Transverse colon (tissue), 4 donors: ENCODE measurements around the gene BBS12.

Experiments
- EP300 ChIP-seq: sonication (generic); formaldehyde crosslinking; IDR thresholded peaks from one replicate; pipeline ENCODE4 v1.6.1; 2017; ENCODE audit warnings: antibody characterized with exemption, low read depth
- POLR2A ChIP-seq: fragments of 450-650 bp; IDR thresholded peaks from one replicate; pipeline ENCODE4 v1.6.1; 2016; ENCODE audit warnings: antibody characterized with exemption, mild to moderate bottlenecking, moderate library complexity
- POLR2AphosphoS5 ChIP-seq, 3 donors: sonication (generic); formaldehyde crosslinking; IDR thresholded peaks; one replicate each; pipeline ENCODE4 v1.6.1; 2016; ENCODE audit warnings: antibody characterized with exemption in 3 of 3
- TF ChIP-seq, protein P1 (sequence below), 5 experiments: fragments of 200-600 bp in 3 of 5; fragments of 450-650 bp in 2 of 5; sonication (generic) in 3 of 5; IDR thresholded peaks; 1 replicate in 2 of 5; 2 replicates in 3 of 5; pipeline ENCODE4 v1.5.1; 2016 to 2017; ENCODE audit warnings: antibody characterized with exemption in 5 of 5, inconsistent platforms in 3 of 5, mild to moderate bottlenecking in 2 of 5, moderate library complexity in 1 of 5

DNA sequence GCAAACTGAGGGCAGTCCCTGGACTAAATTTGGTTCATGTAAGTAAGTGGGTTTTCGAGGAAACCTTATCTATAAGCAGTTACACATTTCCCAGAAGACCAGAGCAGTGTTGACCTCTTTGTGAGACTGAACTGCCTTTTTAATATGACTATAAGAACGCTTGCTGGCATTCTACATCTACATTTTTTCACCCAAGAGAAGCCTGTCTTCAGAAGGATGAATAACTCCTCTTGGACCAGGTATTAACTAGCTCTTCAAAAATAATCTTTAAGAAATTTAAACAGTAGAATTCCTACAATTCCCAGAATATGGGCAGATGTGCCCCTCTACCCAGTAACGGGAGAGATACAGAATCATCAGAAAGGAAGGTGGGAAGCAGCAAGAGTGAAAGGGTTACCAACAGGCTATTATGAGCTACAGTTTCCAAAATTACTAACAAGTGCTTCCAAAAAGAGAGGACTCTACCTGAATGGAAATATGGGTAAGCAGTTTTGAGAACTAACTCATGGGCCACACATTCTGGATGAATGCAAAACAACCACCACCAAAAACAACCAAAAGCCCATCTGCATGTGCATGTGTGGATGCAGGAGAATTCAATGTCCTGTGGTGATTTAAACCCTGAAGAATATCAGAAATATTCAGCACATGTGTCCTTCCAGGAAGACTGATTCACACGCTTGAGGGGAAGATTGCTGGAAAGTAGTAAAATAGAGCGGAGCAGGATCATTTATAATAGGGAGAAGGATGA, 17.4 kb downstream of the BBS12 start:
- TF ChIP-seq, protein P1, sequence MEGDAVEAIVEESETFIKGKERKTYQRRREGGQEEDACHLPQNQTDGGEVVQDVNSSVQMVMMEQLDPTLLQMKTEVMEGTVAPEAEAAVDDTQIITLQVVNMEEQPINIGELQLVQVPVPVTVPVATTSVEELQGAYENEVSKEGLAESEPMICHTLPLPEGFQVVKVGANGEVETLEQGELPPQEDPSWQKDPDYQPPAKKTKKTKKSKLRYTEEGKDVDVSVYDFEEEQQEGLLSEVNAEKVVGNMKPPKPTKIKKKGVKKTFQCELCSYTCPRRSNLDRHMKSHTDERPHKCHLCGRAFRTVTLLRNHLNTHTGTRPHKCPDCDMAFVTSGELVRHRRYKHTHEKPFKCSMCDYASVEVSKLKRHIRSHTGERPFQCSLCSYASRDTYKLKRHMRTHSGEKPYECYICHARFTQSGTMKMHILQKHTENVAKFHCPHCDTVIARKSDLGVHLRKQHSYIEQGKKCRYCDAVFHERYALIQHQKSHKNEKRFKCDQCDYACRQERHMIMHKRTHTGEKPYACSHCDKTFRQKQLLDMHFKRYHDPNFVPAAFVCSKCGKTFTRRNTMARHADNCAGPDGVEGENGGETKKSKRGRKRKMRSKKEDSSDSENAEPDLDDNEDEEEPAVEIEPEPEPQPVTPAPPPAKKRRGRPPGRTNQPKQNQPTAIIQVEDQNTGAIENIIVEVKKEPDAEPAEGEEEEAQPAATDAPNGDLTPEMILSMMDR (IDR thresholded peaks at IDR 0.05) = no peak
- no peak for TF ChIP-seq EP300
- TF ChIP-seq POLR2A = no peak
- TF ChIP-seq POLR2AphosphoS5 (IDR thresholded peaks at IDR 0.05) = no peak
